Measurements from ENCODE around the gene SPTBN1.

The SPTBN1 gene

DNA sequence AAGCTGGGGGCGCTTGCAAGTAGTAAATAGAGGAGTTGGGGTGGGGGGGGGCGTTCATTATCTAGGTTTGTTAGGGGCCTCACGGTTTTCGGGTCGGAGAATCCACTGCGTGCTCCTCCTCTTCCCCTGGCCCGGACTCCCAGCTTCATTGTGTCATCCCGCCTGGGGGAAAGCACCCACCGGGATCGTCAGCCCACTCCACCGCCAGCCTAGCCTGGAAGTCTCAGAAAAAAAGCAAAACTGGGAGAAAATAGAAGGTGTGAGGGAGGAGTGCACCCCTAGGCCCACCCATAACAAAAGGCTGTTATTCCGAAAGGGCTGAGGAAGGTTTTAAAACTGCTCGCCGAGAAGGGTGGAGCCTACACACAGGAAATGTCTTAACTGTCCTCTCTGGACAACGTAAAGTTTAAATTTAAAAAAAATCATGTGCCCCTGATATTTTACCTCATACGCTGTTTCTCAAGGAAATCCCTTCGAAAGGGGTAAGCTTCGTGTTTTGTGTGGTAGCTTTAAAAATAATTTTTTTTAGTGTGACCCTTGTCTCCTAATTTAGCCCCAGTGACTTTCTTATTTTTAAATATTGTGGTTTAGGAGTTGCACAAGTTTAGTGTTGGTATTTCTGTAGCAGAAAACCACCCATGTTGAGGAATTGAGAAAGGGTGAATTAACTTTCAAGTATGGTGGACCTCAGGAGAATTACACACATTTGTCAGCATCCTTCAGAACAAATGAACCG lies 104.2 kb downstream of the SPTBN1 start:
- TF ChIP-seq, protein P1, sequence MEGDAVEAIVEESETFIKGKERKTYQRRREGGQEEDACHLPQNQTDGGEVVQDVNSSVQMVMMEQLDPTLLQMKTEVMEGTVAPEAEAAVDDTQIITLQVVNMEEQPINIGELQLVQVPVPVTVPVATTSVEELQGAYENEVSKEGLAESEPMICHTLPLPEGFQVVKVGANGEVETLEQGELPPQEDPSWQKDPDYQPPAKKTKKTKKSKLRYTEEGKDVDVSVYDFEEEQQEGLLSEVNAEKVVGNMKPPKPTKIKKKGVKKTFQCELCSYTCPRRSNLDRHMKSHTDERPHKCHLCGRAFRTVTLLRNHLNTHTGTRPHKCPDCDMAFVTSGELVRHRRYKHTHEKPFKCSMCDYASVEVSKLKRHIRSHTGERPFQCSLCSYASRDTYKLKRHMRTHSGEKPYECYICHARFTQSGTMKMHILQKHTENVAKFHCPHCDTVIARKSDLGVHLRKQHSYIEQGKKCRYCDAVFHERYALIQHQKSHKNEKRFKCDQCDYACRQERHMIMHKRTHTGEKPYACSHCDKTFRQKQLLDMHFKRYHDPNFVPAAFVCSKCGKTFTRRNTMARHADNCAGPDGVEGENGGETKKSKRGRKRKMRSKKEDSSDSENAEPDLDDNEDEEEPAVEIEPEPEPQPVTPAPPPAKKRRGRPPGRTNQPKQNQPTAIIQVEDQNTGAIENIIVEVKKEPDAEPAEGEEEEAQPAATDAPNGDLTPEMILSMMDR (IDR thresholded peaks at IDR 0.05; ENCODE audit: low read depth, low read length, missing control alignments) = no peak
- peaks cover 7% of the 10 kb centered on the region for H3K36me3 ChIP-seq (replicated peaks)
- H3K27ac ChIP-seq = peak overlapping the region; percentile 84
- peak overlapping the region; percentile 88 for H3K4me3 ChIP-seq (ENCODE audit: low read depth, low read length)
- H3K27me3 ChIP-seq (replicated peaks) = no peaks in the 10 kb centered on the region
- in situ Hi-C loops (cut with HindIII; ENCODE audit: low pct_ligation_motif_present, low sequenced_read_pairs) = no loop called here
- no peak for DNase-seq

DNA sequence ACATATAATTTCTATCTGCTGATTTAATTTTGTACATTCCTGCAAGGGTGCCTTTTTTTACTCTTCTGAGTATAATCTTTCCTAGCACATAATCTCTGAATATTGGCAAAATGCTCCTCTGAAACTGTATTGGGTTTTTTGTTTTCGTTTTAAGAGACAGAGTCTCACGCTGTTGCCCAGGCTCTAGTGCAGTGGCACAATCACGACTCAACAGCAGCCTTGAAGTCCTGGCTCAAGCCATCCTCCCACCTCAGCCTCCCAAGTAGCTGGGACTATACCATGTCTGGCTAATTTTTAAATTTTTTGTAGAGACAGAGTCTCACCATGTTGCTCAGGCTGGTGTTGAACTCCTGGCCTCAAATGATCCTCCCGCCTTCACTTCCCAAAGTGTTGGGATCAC lies 104.9 kb downstream of the SPTBN1 start:
- DNase-seq = no peak
- Histone ChIP-seq H3K27ac (peak overlapping the region; percentile 84), H3K27me3 (replicated peaks) (no peaks in the 10 kb centered on the region), H3K4me3 (ENCODE audit: low read depth, low read length) (peak overlapping the region; percentile 88), H3K36me3 (replicated peaks) (peaks cover 7% of the 10 kb centered on the region)
- in situ Hi-C loops (cut with HindIII; ENCODE audit: low pct_ligation_motif_present, low sequenced_read_pairs) = no loop called here
- TF ChIP-seq, protein P1 (IDR thresholded peaks at IDR 0.05; ENCODE audit: low read depth, low read length, missing control alignments) = no peak

DNA sequence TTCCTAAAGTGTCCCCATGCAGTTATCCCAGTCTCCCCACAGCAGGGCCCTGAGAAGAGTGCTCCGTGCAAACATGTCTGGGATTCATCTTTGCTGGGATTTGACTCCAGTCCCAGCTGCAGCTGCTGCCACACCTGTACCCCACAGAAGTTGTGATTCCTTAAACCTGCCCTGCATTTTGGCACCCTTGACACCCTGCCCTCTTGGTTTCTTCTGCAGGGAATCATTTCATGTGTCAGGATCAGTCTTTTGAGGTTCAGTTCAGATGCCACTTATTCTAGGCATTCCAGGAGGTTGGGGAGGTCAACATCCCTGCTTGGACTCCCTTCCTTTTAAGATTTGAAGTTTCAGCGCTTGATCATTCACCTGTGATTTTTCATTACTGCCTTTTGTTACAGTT lies 108.3 kb downstream of the SPTBN1 start:
- Histone ChIP-seq H3K27ac (no peak overlapping the region), H3K27me3 (replicated peaks) (no peaks in the 10 kb centered on the region), H3K36me3 (replicated peaks) (peaks cover 5% of the 10 kb centered on the region), H3K4me3 (ENCODE audit: low read depth, low read length) (no peak overlapping the region)
- TF ChIP-seq, protein P1 (IDR thresholded peaks at IDR 0.05; ENCODE audit: low read depth, low read length, missing control alignments) = no peak
- in situ Hi-C loops (cut with HindIII; ENCODE audit: low pct_ligation_motif_present, low sequenced_read_pairs) = no loop called here
- DNase-seq = no peak

DNA sequence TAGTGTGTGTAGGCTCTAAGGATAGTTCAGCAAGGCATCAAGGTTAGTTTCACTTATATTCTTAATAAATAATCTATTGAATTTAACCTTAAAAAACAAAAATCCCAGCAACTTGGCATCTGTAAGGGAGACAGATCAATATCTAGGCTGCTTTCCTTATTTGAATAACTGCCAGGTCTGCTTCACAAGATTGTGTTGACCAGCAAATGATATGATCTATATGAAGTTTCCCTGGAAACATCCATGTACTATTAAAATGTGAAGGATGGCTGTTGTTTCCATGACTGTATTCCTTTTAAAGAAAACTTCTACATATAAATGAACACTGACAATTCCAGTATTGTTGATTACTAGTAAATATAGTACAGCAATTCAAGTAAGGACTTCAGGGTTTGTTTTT lies 109.4 kb downstream of the SPTBN1 start:
- TF ChIP-seq, protein P1 (IDR thresholded peaks at IDR 0.05; ENCODE audit: low read depth, low read length, missing control alignments) = no peak
- no peaks in the 10 kb centered on the region for H3K27me3 ChIP-seq (replicated peaks)
- H3K4me3 ChIP-seq (ENCODE audit: low read depth, low read length) = no peak overlapping the region
- no peak for DNase-seq
- H3K27ac ChIP-seq = no peak overlapping the region
- in situ Hi-C loops (cut with HindIII; ENCODE audit: low pct_ligation_motif_present, low sequenced_read_pairs) = no loop called here
- H3K36me3 ChIP-seq (replicated peaks) = peaks cover 5% of the 10 kb centered on the region

DNA sequence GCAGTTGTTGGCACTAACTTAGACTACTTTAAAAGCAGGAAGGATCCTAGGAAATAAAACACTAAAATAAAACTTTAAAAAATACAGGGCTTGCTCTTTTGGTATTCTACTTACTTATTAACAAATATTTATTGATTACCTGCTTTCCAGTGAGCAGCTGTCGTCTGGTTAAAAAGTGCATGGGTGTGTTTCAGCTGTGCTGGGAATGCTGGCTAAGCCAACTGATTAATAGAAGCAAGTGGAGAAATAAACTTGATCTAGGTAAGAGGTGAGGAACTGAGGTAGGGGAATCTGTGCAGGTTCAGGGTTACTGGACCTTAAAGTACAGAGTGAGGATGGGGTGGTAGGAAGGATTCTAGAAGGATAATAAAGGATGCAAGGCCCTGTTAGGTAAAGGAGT lies 110.8 kb downstream of the SPTBN1 start:
- no peak for DNase-seq
- Histone ChIP-seq H3K4me3 (ENCODE audit: low read depth, low read length) (no peak overlapping the region), H3K27ac (no peak overlapping the region), H3K36me3 (replicated peaks) (peaks cover 2% of the 10 kb centered on the region), H3K27me3 (replicated peaks) (no peaks in the 10 kb centered on the region)
- TF ChIP-seq, protein P1 (IDR thresholded peaks at IDR 0.05; ENCODE audit: low read depth, low read length, missing control alignments) = no peak
- in situ Hi-C loops (cut with HindIII; ENCODE audit: low pct_ligation_motif_present, low sequenced_read_pairs) = no loop called here

DNA sequence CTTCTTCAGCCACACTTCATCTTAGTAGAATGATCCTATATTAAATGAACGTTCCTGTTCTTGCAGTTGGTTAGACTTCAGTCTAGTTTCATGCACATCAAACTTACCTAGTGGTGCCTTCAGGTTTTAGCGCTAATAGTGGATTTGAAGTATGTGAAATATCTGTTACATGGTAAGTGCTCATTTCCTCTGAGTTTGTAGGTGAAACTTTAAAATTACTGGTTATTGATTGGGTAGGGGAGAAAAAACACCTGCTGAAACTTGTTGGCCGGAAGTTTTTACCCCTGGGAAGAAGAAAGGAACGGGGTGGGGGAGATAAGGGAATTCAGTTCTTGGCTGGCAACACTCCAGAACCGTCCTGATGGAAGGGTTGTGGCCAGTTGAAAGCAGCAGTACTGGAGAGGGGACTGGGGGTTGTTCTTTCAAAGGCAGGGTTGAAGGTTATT lies 112.8 kb downstream of the SPTBN1 start:
- in situ Hi-C loops (cut with HindIII; ENCODE audit: low pct_ligation_motif_present, low sequenced_read_pairs) = no loop called here
- Histone ChIP-seq H3K27ac (peak overlapping the region; percentile 98), H3K4me3 (ENCODE audit: low read depth, low read length) (no peak overlapping the region), H3K36me3 (replicated peaks) (peaks cover 2% of the 10 kb centered on the region), H3K27me3 (replicated peaks) (no peaks in the 10 kb centered on the region)
- TF ChIP-seq, protein P1 (IDR thresholded peaks at IDR 0.05; ENCODE audit: low read depth, low read length, missing control alignments) = no peak
- no peak for DNase-seq
